BLaER1 (cell line): ENCODE results near the gene POU2AF3.

Source experiments
- H3K27ac ChIP-seq: shearing (Covaris generic); formaldehyde crosslinking; 2 replicates; pipeline ENCODE4 v1.8.1; 2022
- H3K27me3 ChIP-seq: shearing (Covaris generic); formaldehyde crosslinking; 2 replicates; pipeline ENCODE4 v1.8.1; 2022
- H3K36me3 ChIP-seq: shearing (Covaris generic); formaldehyde crosslinking; 2 replicates; pipeline ENCODE4 v1.8.1; 2022
- H3K4me1 ChIP-seq: shearing (Covaris generic); formaldehyde crosslinking; 2 replicates; pipeline ENCODE4 v1.8.1; 2022
- H3K4me2 ChIP-seq: shearing (Covaris generic); formaldehyde crosslinking; 2 replicates; pipeline ENCODE4 v1.8.1; 2022
- H3K4me3 ChIP-seq: shearing (Covaris generic); formaldehyde crosslinking; 2 replicates; pipeline ENCODE4 v1.8.1; 2022
- H3K9ac ChIP-seq: shearing (Covaris generic); formaldehyde crosslinking; 2 replicates; pipeline ENCODE4 v1.8.1; 2022
- H3K9me3 ChIP-seq: shearing (Covaris generic); formaldehyde crosslinking; 2 replicates; pipeline ENCODE4 v1.8.1; 2022
- H4K20me1 ChIP-seq: shearing (Covaris generic); formaldehyde crosslinking; 2 replicates; pipeline ENCODE4 v1.8.1; 2022
- Cebpa-rat ChIP-seq: shearing (Covaris generic); IDR thresholded peaks from 2 replicates; pipeline ENCODE4 v1.8.1; 2022

The POU2AF3 gene

DNA sequence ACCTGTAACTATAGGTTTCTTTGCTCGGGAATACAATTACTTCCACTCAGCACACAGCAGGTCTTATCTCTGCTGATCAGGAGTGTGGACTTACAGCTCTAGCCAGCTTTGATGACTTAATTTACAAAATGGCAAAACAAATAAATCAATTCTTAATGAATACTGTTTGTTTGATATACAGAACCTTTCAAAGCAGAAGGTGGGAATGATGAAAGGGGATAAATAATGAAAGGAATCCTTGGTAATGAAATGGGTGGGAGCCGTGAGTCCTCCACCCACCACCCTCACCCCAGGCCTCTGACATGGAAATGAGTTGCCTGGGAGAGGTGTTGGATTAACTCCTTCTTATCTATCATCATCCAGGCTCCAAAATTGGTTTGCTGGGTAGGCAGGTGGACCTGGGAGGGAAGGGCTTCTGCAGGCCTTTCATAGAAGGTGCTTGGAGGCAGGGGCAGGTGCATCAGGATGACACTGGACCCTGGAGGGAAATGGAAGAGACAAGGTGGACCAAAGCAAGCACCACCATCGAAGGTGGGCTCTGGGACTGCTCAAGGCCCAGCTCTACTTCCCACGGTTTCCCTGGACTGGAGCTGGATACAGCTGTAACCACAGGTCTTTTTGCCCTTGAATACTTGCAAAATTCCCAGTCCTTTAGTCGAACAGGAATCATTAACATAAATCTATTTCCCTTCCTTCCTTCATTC is 57.8 kb downstream of the POU2AF3 start:
- Histone ChIP-seq H3K4me1 (peaks cover 50% of the 10 kb centered on the region), H3K27me3 (no peaks in the 10 kb centered on the region), H3K9me3 (peaks cover 6% of the 10 kb centered on the region; the same call in 1 of the 2 replicates), H3K36me3 (peaks cover 100% of the 10 kb centered on the region), H4K20me1 (peaks cover 63% of the 10 kb centered on the region), H3K4me2 (no peak overlapping the region), H3K4me3 (no peak overlapping the region), H3K27ac (no peak overlapping the region), H3K9ac (no peak overlapping the region)
- TF ChIP-seq Cebpa-rat, result no peak

DNA sequence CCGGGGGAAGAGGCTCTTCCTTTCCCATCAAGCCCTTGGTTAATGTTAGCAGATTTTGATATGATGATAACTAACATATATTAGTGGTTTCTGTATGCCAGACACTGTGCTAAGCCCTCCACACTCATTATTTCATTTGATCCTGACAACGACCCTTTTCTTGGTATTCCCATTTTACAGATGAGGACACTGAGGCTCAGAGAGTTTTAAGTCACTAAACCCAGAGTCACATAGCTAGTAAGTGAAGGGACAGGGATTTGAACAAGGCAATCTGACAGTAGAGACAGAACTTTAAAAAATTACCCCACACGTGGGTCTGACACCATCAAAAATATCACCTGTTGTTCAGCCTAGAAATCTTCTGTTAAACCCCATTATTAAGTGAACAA is 58.3 kb downstream of the POU2AF3 start:
- Histone ChIP-seq H3K27ac (no peak overlapping the region), H3K4me3 (no peak overlapping the region), H3K27me3 (no peaks in the 10 kb centered on the region), H3K9ac (no peak overlapping the region), H3K9me3 (peaks cover 6% of the 10 kb centered on the region; the same call in 1 of the 2 replicates), H3K4me2 (no peak overlapping the region), H3K36me3 (peaks cover 100% of the 10 kb centered on the region), H4K20me1 (peaks cover 69% of the 10 kb centered on the region), H3K4me1 (peaks cover 56% of the 10 kb centered on the region)
- TF ChIP-seq Cebpa-rat, result no peak

DNA sequence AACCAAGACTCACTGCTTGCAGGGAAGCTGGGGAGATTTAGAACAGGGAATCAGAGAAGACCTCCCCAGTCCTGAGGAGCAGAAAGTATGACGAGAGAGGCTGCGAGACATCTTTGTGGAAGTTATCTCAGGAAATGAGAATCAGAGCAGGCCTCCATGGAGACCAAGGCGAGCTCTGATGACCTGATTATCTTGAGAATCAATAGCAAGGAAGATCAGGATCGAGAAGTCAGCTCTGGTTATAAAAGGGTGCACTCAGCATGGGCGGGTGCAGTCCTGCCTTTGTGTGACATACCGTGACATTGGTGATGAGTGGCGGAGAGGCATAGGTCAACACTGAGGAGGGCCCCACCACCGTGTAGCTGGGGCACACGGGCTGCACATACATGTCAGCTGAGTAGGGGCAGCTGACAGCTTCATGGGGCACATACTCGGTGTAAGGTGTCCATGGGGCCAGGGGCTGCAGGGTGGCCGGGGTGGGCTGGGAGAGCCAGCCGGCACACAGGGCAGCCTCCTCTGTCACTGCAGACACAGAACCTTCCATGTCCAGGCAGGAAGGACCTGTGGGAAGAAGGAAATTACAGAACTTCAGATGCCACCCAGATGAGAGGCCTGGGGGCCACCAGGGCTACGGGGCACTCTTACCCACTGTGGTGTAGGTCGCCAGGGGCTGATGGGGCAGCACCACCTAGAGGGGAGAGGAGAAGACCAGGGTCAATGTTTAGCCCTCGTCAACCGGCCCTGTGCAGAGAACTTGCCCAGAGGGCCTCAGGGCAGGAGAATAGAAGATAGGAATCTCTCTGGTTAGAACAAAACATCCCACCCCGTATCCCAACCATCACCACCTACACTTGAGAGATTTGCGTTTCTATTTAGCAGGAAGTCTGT is 59.0 kb downstream of the POU2AF3 start:
- H3K4me2 ChIP-seq, result no peak overlapping the region
- peaks cover 100% of the 10 kb centered on the region for H3K36me3 ChIP-seq
- peaks cover 59% of the 10 kb centered on the region for H3K4me1 ChIP-seq
- no peak overlapping the region for H3K9ac ChIP-seq
- TF ChIP-seq Cebpa-rat, result no peak
- no peak overlapping the region for H3K4me3 ChIP-seq
- H3K9me3 ChIP-seq, result peaks cover 6% of the 10 kb centered on the region; the same call in 1 of the 2 replicates
- peaks cover 76% of the 10 kb centered on the region for H4K20me1 ChIP-seq
- H3K27me3 ChIP-seq, result no peaks in the 10 kb centered on the region
- no peak overlapping the region for H3K27ac ChIP-seq
